ENCODE results near the gene KDM4C.
"Not testable (repeated sequence)": the region's sequence is repeated elsewhere in the genome, so short reads cannot be mapped to it uniquely, and the experiment has no call there.

KDM4C gene

DNA sequence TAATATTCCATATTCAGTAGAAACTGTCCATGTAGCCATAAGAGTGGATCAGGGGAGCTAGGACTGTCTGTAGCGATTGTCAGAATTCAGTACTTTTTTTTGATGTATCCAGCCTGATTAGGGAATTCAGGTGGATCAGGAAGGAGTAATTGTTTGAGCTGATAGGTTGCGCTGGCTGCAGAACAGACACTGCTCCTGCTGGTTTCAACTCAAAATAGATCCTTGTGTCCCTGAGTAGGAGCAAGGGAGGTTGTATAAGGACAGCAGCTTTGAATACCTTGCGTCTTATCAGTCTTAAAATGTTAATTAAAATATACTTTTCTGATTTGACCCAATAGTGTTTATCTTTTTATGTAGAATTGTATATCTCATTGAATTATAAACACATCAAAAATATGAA, 229.6 kb downstream of the KDM4C start:
- no peak for DNase-seq

DNA sequence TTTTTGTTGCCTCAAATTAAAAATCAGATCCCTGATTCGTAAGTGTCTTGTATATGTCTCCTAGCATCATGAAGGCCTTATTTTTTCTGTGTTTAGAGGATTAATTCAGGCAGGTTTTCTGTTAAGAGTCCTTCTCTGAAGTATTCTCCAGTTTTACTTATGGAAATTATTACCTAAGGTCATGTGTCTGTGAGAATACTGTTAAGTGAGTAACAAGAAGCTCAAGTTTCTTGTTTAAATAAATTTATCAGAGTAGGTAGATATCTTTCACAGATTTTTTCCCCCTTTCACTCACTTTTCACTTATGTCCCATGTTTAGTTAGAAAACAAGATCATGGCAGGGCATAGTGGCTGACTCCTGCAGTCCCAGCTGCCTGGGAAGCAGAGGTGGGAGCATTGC, 233.6 kb downstream of the KDM4C start:
- DNase-seq: no peak

DNA sequence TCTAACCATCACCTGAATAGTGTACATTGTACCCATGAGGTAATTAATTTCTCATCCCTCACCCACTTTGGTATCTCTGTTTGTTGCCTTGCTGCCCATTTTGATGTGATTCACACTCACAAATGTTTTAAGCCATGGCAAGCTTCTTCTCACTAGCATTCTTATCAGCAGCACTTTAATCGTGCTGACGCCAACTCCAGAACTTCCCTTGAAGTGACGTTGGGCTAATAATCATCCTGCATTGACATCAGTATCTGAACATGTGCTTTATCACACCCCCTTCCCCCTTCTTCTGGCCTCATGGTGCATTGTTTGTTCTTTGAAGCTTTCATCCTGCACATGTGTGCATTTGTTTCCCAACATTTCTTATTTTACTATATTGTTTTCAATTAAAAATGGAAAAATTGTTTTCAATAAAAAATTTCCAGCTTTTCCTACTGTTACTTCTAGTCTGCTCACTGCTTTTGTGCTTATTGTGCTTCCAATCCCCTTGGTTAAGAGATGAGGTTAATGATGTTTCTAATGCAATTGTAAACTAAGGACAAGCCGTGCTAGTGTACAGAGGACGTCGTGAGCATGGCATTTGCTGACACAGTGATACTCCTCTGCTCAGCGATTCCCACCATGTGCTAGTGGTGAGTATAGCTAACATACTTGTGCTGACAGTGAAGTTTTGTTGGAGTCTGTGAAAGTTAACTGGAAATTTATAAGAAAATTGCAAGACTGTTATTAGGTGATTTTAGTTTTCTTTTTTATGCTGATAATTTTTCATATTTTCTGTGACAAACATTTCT, 238.5 kb downstream of the KDM4C start:
- DNase-seq: no peak

DNA sequence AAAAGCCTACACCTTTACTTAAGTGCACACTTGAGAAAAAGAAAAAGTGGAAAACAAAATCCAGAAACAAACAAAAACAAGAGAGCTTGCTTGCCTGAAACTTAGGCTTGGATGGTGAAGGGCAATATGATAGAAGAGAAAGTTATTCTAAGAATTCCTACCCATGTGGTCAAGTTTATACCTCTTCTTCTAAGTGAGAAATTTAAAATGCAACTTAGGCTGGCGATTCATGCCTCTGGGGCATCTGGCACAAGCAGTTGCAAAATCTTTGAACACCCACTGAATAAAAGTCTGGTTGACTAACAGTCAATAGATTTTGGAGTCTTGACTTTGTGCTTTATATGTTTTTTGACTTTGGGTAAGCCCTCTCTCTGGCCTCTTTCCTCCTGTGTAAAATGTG, 239.6 kb downstream of the KDM4C start:
- no peak for DNase-seq

DNA sequence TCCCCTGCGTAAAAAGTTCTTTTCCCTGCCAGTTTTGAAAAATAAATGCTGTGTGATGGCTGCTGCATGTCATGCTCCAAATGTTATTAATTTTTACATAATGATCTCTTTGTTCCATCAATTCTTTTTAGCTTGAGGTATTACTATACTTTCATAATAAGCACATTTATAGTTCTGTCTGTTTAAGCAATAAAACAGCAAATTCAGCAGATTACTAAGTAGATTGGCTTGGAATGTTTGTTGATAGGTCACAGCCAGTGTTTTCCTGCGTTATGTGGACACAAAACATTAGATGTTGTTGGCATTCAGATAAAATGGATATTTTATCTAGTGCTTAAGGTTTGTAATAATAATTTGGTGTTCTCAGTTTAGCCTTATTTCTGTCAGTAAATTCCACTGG, 242.0 kb downstream of the KDM4C start:
- DNase-seq: no peak

DNA sequence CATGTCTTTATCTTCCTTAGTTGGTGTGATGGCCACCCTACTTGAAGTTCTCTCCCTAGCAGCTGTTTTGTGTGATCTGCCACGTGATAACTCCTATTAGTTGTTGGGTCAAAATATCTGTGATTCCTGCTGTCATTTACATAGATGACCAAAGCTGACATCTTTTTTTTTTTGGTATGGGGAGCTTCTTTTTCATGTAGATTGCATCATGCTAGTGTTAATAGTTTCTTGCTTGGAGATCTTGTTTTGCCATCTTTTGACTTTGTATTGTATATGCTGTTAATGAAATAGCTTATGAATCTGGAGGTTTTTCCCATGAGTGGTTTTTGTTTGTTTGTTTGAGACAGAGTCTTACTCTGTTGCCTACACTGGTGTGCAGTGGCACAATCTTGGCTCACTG, 243.8 kb downstream of the KDM4C start:
- DNase-seq: no peak

DNA sequence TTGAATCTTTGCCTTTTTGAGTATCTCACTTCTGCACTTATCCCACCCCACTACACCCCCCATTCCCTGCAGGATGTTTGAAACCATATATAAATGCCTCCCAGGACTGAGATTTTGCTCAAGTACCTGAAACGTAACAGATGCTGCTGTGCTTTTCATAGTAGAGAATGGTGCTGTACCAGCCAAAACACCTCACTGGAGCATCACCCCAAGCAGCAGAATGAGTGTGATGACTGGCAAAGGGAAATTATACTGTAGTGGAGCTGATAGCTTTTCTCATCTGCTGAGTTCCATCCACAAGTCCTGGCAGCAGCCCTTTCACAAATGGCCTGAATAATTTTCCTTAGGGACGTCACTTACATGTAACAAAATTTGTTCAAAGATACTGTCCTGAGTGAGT, 246.1 kb downstream of the KDM4C start:
- DNase-seq: no peak

DNA sequence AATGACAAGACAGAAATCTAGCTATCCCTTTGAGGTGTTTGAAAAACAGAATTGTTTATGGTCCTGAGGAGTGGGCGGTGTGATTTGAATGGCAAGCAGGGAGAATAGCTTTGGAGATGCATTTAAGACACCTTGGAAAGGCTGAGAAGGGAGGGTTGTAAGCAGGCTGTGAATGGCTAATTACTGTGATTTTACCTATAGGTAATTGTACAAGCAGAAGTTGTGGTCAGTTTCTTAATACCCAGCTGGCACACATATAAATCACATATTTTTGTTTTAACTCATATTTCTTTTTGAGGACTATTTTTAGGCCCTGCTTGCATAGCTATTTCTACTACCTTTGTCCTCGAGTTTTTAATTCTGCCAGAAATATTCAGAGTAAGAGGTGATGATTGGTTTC, 248.6 kb downstream of the KDM4C start:
- DNase-seq: no peak

DNA sequence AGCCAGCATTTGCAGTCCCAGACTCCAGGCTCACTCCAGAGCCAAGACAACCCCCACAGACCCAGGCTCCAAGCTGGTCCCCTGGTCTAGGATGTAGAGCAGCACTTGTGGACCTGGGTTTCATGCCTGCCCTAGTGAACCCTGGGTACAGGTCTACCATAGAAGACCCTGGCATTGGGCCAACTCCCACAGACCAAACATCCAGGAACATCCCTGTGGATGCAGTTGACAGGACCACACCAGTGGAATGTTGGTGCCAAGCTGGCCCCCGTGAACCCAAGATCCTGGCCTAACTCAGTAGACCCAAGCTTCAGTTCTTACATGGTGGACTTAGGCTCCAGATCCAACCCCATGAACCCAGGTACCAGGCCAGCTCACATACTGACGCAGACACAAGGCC, 250.6 kb downstream of the KDM4C start:
- no peak for DNase-seq

DNA sequence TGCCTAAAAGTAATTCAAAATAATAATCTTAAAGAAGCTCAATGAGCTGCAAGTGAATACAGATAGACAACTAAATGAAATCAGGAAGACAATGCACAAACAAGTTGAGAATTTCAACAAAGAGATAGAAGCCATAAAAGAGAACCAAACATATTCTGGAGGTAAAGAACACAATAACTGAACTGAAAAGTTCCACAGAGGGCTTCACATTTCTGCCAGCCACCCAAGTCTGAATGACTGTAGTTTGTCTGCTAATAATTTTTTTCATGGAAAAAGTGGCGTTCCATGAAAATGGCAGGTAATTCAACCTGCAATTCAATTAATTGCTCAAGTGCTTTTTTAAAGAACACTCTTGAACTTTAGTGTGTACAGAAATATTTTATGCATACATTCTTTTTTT, 251.3 kb downstream of the KDM4C start:
- no peak for DNase-seq

DNA sequence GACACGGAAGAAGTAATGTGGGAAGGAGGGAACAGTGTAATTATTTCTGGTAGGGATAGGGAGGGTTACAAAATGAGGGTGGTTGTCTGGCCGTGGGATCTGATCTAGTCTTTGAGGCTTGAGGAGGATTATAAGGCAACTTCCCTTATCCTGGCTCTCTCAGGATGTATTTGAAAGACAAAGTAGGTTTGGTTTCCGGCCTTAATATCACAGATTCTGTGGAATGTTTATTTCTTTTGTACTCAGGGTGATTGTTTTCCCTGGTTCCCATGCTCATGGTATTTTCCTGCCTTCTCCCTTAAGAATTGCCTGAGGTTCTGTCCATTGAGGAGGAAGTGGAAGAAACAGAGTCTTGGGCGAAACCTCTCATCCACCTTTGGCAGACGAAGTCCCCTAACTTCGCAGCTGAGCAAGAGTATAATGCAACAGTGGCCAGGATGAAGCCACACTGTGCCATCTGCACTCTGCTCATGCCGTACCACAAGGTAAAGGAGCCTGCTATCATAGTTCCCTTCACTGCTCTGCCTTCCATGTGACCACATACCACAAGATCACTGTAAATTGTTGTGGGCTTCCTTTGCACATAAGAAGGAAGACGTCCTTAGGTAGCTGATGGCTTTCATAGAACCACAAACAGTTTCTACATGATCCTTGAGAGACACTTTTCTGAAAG, 253.8 kb downstream of the KDM4C start:
- DNase-seq: no peak

DNA sequence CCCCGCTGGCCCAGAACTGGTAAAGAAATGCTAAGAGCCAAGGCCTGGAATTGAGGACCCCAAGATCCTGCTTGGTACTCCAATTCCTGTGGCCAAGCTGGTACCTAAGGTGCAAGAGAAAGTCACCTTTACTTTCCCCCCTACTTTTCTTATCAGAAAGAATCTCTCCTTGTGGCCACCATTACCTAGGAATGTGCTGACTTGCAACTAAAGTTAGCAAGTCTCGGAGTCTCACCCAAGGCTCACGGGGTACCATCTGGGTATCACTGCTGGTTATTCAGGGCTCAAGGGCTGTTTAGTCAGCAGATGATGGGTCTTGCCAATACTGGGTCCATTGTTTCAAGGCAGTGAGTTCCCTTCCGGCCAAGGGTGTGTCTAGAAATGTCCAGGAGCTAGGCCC, 270.2 kb downstream of the KDM4C start:
- no peak for DNase-seq

DNA sequence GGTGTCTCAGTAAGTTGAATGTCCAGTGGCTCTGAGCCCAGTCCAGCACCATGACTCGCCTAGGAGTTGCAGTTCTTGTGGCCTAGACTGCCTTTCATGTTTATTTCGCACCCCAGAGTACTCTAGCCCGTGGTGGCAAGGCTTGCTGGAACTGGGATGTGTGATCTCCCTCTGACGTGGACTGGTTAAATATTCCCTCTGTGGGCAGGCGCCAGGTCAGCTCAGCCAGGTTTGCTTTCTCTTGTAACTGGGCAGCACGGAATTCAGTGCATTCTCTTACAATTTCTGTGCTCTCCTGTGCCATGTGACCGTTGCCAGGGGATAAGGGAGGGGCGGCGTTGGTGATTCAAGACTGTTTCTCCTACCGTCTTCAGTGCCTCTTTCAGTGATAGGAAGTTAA, 270.8 kb downstream of the KDM4C start:
- DNase-seq: no peak

DNA sequence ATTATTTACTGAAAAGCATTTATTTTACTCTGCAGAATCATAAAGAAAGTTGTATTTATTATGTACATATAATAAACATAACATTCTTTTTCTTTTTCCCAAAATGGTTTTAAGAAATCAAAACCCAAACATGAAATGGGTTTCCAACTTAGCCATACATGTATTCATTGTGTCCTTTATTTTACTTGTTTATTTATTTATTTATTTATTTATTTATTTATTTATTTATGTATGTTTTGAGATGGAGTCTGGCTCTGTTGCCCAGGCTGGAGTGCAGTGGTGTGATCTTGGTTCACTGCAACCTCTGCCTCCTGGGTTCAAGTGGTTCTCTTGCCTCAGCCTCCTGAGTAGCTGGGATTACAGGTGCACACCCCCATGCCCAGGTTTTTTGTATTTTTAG, 273.2 kb downstream of the KDM4C start:
- not testable (repeated sequence) for DNase-seq

DNA sequence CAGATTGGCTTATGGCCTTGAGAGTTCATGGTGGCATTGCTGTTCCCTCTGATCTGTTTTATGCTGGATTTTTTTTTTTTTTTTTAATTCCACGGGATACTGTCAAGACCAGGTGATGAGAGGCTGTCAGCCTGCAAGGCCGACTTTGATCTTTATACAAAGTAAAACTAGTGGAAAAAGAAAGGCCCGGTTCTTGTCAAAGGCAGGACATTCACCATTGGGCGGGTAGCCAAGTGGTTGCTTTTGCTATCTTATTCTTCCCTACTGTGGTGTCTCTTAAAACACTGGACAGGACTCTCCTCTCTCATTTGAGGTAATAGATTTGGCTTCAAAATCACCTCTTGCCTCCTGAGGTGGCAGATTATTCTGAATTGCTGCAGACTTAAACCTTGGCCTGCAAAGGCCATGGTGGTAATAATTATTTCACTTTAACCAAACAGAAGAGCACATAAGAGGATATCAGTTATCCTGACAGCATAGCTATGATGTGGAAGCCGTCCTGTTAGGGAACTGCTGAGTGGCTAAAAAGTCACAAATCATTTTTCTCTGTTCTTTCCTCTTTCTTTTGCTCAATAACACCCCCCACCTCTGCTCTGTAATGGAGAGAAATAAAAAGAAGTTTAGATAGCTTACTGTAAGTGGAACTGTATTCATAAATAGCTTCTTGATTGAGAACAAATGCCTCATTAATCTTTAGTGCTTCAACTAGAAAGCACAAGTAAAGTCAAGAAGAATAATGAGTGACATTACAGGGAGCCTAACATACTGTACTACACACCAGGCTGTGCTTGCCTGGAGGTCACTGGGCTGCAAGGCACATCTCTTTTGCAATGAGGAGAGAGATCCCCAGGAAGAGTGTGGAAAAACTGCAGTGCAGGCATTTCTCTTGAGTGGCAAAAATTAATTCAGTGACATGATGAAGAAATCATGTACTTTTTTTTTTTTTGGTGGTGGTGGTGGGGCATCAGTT, 275.6 kb downstream of the KDM4C start:
- no peak for DNase-seq

DNA sequence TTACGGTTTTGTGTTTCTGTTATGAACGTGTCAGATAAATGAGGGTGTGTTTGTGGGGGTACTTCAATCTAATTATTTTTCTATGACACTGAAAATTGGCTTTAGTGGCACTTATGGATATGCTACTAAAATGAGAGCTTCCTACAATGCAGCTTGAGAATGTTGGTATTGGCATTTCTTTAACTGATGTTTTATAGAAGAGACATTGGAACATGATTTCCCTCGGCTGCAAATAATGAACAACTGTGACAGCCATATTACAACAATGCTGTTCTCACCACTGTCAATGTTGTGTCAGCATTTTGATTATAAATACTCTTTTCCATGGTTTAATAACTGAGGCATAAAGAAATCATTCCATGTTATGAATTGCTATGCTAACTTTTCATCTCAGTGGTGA, 279.4 kb downstream of the KDM4C start:
- DNase-seq: no peak

DNA sequence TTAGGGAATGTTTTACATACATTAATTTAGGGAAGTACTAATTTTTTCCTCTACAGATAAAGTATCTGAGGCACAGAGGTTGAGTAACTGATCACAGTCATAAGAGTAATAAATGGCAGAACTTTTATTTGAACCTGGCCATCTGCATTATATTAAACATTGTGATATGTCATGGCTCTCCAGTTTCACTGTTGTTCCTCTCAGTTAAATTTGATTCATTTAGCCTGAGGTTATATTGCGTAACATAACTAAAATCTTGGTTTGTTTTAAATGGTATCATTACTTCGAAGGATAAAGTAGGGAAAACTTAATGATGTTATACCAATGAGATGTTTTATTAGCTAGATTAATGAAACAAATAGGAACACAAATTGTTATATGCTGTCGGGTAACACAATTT, 284.4 kb downstream of the KDM4C start:
- no peak for DNase-seq

DNA sequence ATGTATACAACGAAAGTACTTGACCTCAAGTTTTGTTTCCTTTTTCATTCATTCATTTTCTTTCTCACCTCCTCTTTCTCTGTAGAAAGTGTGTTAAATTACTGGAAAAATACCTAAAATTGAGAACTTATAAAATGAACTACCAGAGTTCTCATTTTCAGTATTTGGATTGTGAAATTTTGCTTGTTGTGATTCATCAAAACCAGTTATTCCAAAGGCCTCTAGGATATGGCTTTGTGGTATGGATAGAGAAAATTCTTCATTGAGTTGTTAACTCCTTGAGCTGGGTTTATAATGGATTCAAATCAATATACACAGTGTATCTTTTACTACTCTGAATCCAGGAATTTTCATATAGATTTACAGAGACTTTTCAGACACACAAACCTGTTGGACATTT, 287.6 kb downstream of the KDM4C start:
- DNase-seq: no peak

DNA sequence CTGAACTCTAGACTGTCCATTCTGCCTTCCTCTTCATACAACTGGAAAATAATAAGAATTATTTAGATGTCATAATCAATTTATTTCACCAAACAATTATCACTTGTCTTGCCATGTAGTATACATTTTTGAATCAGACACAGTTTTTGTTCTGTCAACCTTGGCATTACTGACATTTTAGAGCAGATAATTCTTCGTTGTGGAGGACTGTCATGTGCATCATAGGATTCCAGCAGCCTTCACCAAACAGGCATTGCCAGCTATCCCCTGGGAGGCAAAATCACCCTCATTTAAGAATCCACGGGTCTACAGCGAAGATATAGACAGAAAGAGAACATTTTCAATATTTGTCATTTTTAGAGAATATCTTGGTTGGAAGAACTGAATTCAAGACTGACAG, 293.9 kb downstream of the KDM4C start:
- DNase-seq: no peak

DNA sequence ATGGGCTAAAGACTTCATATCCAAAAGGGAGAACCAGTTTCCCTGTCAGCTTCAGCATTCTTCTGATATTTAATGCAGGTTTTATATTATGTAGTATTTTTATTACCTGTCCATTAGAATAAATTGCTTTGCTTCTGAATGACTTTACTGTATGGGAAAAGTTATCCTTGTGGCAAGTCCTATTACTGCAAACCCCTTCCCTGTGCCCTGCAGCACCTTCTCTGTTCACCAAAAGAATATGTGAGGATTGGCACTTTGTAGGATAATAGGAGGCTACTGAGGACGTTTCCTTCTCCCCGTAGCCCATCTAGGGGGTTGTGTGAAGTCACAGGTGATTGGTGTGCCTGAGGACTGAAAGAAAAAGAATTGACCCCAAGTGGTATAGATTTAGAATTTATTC, 296.1 kb downstream of the KDM4C start:
- DNase-seq: no peak

DNA sequence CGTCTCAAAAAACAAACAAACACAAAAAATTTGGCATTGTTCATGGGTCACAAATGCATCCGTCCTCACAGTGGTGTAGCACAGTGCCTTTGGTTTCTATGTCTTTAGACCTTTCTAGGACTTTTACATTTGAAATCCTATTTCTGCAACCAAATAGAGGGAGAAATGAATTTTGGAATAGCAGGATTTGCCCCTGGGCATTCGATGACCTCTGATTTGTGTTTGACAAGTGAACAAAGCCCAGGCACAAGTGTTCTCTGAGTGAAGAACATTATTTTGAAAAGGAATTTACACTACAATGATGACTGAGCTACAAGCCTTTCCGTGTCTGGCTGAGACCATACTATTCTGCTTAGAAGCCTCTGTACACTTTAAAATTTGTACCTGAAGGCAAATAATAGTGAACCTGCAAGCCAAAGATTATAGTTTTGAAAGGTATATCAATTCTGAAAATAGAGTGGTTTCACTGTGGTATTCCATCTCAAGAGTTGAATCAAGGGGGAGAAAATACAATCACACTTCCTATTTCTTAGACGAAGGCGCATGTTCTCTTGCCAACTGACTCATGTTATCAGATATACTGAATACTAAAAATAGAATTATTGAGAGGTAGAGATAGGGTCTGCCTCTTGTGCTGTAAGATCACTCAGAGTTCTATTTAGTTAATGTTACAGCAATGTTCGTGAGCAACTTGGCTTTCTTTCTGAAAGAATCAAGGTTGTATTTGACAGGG, 297.6 kb downstream of the KDM4C start:
- DNase-seq: no peak

DNA sequence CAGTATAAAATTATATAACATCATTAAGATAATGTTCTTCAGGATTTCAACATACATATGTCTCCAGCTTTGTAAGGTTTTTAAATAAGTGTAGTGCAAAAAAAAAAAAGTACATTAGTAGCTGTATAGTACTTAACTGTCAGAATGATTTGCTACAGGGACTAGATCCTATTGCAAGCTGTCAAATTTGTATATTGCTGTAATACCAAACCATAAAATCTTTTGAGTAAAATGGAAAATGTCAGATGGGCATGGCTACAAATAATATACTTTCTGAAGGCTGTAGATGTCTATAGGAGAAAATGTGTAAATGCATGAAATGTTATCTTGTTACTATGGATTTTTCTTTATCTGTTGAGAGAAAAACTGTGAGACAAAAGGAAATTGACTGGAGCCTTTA, 298.5 kb downstream of the KDM4C start:
- DNase-seq: no peak

DNA sequence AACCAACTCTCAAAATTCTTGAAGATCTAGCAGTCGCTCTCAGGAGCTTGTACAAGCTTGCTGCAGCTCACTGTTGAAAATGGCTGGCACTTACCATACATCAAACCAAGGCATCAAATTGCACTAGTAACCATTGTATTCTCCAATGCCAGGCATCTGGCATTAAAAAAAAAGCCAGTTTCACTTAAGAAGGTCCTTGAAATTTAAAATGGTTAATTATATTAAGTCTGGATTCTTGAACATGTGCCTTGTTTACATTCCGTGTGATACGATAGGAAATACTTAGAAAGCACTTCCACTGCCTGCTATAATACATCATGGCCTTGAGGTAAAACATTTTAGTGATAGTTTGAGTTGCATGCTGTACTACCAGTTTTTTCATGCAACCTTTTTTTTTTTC, 300.7 kb downstream of the KDM4C start:
- DNase-seq: no peak

Data from stimulated activated CD4-positive, alpha-beta T cell treated with anti-CD3 and anti-CD28 coated beads, Interleukin-4, amount 100 ng/mL, for 24 hours (primary cell).